GM13976 (cell line): ENCODE measurements around the gene WT1.

Experiments used
- DNase-seq: peaks from one replicate; pipeline ENCODE4 v3.0.0; 2012; ENCODE audit warnings: low spot score
- in situ Hi-C: fragments of 300-500 bp; cut with MboI; formaldehyde crosslinking; loops from one replicate; pipeline ENCODE4 v1.12.0; 2022; ENCODE audit warnings: low sequenced_read_pairs, mixed read lengths, inconsistent platforms; ENCODE audit not compliant: unreplicated experiment
- TF ChIP-seq, protein P1 (sequence below): IDR thresholded peaks from 2 replicates; pipeline ENCODE4 v1.5.1; 2012; ENCODE audit warnings: borderline replicate concordance, mild to moderate bottlenecking; ENCODE audit not compliant: insufficient read depth; ENCODE audit errors: extremely low read depth, missing control alignments, control extremely low read depth

Gene WT1

DNA sequence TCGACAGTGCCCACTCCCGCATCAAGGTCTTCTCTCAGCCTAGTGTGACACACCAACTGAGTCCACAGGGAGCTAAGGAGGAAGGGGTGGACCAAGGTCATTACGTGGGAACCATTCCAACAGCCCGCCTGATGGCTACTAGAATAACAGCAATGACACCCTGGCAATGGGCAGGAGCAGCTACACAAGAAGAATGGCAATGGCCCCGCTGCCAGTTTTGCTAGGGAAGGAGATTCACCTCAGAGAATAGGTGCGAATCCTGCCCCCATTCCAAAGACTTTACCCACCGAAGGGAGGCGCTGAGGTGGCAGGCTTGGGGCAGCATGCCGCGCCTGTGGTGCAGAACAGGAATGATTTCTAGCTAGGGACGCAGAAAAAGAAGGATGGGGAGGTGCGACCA is 9.1 kb downstream of the WT1 start:
- TF ChIP-seq, protein P1, sequence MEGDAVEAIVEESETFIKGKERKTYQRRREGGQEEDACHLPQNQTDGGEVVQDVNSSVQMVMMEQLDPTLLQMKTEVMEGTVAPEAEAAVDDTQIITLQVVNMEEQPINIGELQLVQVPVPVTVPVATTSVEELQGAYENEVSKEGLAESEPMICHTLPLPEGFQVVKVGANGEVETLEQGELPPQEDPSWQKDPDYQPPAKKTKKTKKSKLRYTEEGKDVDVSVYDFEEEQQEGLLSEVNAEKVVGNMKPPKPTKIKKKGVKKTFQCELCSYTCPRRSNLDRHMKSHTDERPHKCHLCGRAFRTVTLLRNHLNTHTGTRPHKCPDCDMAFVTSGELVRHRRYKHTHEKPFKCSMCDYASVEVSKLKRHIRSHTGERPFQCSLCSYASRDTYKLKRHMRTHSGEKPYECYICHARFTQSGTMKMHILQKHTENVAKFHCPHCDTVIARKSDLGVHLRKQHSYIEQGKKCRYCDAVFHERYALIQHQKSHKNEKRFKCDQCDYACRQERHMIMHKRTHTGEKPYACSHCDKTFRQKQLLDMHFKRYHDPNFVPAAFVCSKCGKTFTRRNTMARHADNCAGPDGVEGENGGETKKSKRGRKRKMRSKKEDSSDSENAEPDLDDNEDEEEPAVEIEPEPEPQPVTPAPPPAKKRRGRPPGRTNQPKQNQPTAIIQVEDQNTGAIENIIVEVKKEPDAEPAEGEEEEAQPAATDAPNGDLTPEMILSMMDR = no peak
- in situ Hi-C loops = no loop called here
- DNase-seq = no peak

DNA sequence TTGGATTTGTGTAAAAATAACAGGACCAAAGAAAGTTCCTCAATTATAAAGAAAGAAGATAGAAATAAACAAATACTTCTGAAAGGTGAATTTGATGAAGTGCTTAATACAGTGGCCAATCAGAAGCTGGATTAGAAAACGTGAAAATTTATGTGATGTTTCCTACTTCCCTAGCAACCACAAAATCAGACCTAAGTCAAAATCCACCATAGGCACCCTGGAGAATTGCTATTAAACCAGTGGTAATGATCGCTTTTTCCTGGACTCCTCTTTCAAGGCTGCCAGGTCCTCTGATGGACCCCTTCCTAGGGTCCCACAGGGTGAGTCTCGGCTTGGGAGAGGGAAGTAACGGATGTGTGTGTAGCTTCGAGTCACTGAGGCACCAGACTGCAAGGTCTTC is 9.6 kb downstream of the WT1 start:
- TF ChIP-seq, protein P1 = no peak
- DNase-seq = no peak
- in situ Hi-C loops = no loop called here

DNA sequence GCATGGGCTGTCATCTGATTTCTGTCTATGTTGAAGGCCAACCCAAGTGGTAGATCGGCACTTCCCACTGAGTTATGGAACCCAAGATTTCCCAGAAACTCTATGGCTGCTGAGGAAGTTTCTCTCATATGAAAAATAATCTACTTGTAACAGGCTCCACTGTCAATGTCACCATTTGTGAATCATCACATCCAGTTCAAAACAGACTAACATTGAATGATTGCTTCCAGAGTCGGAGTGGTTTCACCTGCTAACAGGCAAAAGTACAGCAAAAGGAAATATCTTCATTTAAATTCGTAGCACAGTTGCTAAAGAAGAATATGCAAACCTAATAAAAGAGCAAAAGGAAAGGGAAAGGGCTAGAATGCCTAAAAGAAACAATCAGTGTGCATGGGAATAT is 12.8 kb downstream of the WT1 start:
- TF ChIP-seq, protein P1 = no peak
- no peak for DNase-seq
- in situ Hi-C loops = no loop called here

DNA sequence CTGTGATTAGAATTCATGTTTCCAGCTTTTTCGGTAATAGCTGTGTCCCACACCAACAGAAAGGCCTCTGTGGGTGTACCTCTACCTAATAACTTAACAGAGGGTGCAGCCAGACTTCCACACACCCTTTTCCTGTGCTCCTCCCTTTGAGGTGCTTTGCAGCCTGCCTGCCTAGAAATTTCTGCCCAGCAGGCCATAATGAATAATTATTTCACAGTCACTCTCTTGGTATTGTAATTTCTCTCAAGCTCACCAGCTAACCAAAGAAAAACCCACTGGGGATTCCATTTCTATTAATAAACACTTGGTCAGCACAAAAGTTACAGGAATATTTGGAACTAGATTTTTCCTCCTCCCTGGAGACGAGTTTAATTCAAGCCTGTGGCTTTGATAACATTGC is 13.3 kb downstream of the WT1 start:
- in situ Hi-C loops = no loop called here
- TF ChIP-seq, protein P1 = no peak
- no peak for DNase-seq

DNA sequence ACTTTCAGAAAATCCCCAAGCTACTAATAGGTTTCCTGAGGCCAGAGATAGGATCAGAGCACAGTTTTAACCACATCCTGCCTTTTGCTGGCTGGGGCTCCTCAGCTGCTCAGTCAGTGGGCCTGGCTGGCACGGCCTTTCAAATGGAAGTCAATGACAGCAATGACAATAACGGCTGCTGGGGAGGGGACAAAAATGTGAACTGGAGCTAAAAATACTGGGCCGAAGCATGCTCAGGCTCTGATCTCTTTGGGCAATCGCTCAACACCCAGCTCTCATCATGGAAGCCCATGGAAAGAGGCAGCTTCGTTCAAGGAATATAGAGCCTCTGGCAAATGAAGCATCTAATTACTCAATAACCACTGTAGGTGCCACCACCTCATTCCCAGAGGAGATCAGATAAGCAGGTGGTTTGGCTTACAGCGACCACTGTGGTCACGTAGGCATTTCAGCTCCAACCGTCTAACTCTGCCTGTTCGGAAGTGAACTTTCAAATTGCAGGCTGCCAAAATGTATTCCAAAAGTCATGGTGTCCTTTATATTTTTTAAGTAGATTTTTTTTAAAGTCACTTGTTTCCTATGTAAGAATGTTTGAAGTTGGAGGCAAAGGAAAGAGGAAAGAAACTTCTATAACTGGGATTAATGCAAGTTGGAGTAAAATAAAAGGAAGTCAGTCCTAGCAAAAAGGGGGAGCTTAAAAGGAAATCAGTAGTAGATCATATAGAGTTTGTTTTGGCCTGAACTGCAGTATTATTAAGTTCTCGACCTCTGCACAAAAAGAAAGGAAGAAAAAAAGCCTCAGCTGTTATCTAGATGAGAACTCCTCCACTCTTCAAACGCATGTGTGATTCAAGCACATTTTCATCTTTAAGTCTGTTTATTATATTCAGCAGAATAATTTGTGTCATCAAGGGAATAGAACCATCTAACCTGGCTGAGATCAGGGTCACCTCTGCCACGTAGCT is 14.1 kb downstream of the WT1 start:
- DNase-seq = peak; percentile 50
- in situ Hi-C loops = no loop called here
- TF ChIP-seq, protein P1 = no peak

DNA sequence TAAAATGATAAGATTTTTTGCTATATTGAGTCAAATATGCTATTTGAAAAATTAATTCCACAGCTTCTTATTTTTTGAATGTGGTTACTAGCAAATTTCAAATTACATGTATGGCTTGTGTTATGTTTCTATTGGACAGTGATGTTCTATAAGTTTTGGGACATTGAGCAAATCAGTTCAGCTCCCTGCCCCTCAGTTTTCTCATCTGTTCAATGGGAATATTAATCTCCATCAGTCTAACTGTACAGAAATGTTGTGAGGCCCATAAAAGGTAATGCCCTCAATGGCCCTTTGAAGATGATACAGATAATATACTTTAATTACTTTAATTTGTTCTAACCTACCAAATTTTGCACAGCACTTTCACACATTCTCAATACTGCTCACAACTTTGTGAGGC is 15.2 kb downstream of the WT1 start:
- DNase-seq = no peak
- TF ChIP-seq, protein P1 = no peak
- in situ Hi-C loops = no loop called here
